ENCODE results near the gene KNL1.

KNL1 gene

GRCh38 chr15:40593588-40594428 lies at the start of gene KNL1:
Gene KNL1 (plus strand): TSS chr15:40594249. CDS start chr15:40602932, 8,683 bp downstream.
- peak within 1 kb of the TSS; percentile 91 for H3K27ac ChIP-seq
- TF ChIP-seq, protein P1, sequence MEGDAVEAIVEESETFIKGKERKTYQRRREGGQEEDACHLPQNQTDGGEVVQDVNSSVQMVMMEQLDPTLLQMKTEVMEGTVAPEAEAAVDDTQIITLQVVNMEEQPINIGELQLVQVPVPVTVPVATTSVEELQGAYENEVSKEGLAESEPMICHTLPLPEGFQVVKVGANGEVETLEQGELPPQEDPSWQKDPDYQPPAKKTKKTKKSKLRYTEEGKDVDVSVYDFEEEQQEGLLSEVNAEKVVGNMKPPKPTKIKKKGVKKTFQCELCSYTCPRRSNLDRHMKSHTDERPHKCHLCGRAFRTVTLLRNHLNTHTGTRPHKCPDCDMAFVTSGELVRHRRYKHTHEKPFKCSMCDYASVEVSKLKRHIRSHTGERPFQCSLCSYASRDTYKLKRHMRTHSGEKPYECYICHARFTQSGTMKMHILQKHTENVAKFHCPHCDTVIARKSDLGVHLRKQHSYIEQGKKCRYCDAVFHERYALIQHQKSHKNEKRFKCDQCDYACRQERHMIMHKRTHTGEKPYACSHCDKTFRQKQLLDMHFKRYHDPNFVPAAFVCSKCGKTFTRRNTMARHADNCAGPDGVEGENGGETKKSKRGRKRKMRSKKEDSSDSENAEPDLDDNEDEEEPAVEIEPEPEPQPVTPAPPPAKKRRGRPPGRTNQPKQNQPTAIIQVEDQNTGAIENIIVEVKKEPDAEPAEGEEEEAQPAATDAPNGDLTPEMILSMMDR (IDR thresholded peaks at IDR 0.05): no peak
- TF ChIP-seq ZFX (IDR thresholded peaks at IDR 0.05; ENCODE audit: borderline replicate concordance): no peak

DNA sequence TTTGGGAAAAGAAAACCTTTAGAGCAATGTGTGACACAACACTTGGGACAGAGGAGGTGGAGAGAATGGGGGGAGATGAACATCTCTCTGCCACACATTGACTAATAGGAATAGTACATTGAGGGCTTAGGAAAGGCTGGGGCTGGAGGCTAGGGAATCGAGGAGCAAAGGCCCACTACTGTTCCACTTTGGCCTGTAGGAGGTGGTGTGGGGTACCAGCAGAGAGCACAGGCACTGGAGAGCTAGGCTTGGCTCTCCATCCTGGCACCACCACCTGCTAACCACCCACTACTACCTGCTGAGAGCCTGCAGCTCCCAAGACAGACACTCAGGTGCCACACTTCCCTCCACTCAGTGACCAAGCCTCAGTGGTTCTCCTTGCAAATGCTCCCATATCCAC lies 48.6 kb upstream of the KNL1 start:
- TF ChIP-seq, protein P1 (IDR thresholded peaks at IDR 0.05): no peak
- TF ChIP-seq ZFX (IDR thresholded peaks at IDR 0.05; ENCODE audit: borderline replicate concordance): no peak

GRCh38 chr15:40548610-40549009 lies 45.4 kb upstream of the KNL1 start:
- no peak overlapping the region for H3K27ac ChIP-seq
- TF ChIP-seq, protein P1 (IDR thresholded peaks at IDR 0.05): no peak
- TF ChIP-seq ZFX (IDR thresholded peaks at IDR 0.05; ENCODE audit: borderline replicate concordance): no peak

More for the DNA sequence above, 48.6 kb upstream of the KNL1 start:
- no peak overlapping the region for H3K27ac ChIP-seq

DNA sequence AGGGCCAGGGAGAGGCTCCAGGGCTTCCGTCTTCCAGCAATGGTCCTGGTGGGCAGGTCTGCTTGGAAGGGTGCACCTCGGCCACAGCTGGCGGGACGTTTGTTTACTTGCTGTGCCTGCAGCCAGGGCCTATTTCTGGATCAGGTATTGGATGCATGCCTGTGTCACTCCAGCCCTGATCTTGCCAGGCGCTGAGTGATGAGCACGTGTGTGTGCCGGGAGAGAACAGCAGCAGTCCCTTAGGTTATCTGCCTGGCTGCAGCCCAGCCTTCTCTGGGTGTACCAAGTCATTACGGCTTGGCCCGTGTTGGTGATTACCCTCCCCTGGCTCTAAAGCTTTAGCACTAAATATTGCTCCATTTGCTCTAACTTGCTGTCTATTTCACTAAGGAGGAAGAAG lies 44.2 kb upstream of the KNL1 start:
- H3K27ac ChIP-seq: no peak overlapping the region
- TF ChIP-seq ZFX (IDR thresholded peaks at IDR 0.05; ENCODE audit: borderline replicate concordance): no peak
- TF ChIP-seq, protein P1 (IDR thresholded peaks at IDR 0.05): no peak

DNA sequence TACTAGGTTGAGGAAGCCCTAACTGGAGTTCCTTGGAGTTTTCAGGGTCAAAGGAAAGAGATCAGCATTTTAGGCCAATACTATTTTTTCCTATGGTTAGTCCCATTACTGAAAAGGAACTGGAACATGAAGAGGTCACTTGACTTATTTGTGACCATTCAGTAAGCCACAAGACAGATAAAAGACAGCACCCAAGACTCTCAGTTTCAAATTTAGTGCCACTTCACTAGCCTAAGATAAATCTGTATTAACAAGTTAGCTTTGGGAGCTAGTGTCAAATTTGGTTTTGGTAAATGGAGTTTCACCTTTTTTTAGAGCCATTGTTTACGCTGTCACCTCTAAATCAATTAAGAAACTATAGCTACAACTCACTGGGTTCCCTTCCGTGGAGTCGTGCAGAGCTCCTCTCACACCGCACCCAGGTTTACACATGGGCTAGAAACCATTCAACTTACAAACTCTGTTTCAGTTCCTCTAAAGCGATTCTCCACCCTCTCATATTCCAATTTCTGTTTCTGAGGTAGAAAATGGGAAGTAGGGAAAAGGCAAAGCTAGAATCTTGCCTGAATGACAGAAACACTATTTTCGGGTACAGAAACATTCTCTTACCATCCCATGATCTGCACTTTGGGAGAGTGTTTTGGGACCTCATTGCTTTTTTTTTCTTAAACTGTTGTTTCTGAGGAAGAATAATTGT lies 43.6 kb upstream of the KNL1 start:
- TF ChIP-seq, protein P1 (IDR thresholded peaks at IDR 0.05): no peak
- no peak for TF ChIP-seq ZFX (IDR thresholded peaks at IDR 0.05; ENCODE audit: borderline replicate concordance)
- no peak overlapping the region for H3K27ac ChIP-seq

- TF ChIP-seq, protein P1 (IDR thresholded peaks at IDR 0.05): no peak
- no peak for TF ChIP-seq ZFX (IDR thresholded peaks at IDR 0.05; ENCODE audit: borderline replicate concordance)
- no peak overlapping the region for H3K27ac ChIP-seq
These were observed 39.9 kb upstream of the KNL1 start for GRCh38 chr15:40554161-40554525.

- TF ChIP-seq ZFX (IDR thresholded peaks at IDR 0.05; ENCODE audit: borderline replicate concordance): no peak
- TF ChIP-seq, protein P1 (IDR thresholded peaks at IDR 0.05): no peak
- no peak overlapping the region for H3K27ac ChIP-seq
These were observed 38.2 kb upstream of the KNL1 start for GRCh38 chr15:40555876-40556275.
